Upper lobe of left lung (tissue), 6 donors: ENCODE data around the gene GULP1. TPM values are rescaled to one million over a fixed set of nuclear protein-coding genes. Genes with fewer than 3 reads are reported as not detected.

ENCODE experiments used
- ATAC-seq, 2 donors: fragments of 200-7000 bp; cut with Tn5 transposase; one replicate each; pipeline ENCODE4 v1.9.1; 2022; ENCODE audit warnings: mild to moderate bottlenecking in 2 of 2, moderate library complexity in 2 of 2; ENCODE audit not compliant: low FRiP score in 2 of 2
- DNase-seq, 2 donors: peaks; one replicate each; pipeline ENCODE4 v3.0.0-alpha.2; 2019 to 2020
- H3K27ac ChIP-seq, 4 donors: fragments of 200-600 bp; sonication (generic); one replicate each; pipeline ENCODE4 v1.5.1; 2016 to 2019
- H3K27me3 ChIP-seq, 4 donors: fragments of 200-600 bp; sonication (generic); one replicate each; pipeline ENCODE4 v1.5.1; 2017 to 2019
- H3K36me3 ChIP-seq, 4 donors: fragments of 200-600 bp; sonication (generic); one replicate each; pipeline ENCODE4 v1.5.1; 2016 to 2019
- H3K4me1 ChIP-seq, 4 donors: fragments of 200-600 bp; sonication (generic); one replicate each; pipeline ENCODE4 v1.5.1; 2018 to 2019
- H3K4me3 ChIP-seq, 4 donors: fragments of 200-600 bp; sonication (generic); one replicate each; pipeline ENCODE4 v1.5.1; 2017 to 2019; ENCODE audit warnings: mild to moderate bottlenecking in 2 of 4, moderate library complexity in 1 of 4
- H3K9me3 ChIP-seq, 4 donors: fragments of 200-600 bp; sonication (generic); one replicate each; pipeline ENCODE4 v1.5.1; 2018 to 2019
- CTCF ChIP-seq, 6 experiments: fragments of 450-650 bp in 4 of 6; fragments of 200-600 bp in 2 of 6; sonication (generic) in 2 of 6; IDR thresholded peaks; one replicate each; pipeline ENCODE4 v1.5.1; 2016 to 2019; ENCODE audit warnings: antibody characterized with exemption in 6 of 6
- EP300 ChIP-seq, 4 donors: sonication (generic); formaldehyde crosslinking; IDR thresholded peaks; one replicate each; pipeline ENCODE4 v1.5.1; 2017; ENCODE audit warnings: antibody characterized with exemption in 4 of 4, control low read depth in 2 of 4
- POLR2A ChIP-seq, 4 donors: fragments of 450-650 bp; IDR thresholded peaks; one replicate each; pipeline ENCODE4 v1.5.1; 2016 to 2017; ENCODE audit warnings: antibody characterized with exemption in 4 of 4, mild to moderate bottlenecking in 2 of 4
- POLR2AphosphoS5 ChIP-seq, 2 donors: sonication (generic); formaldehyde crosslinking; IDR thresholded peaks; one replicate each; pipeline ENCODE4 v1.5.1; 2017; ENCODE audit warnings: antibody characterized with exemption in 2 of 2
- WGBS, 2 donors: methylation state at CpG; one replicate each; pipeline ENCODE4 v1.1.5; 2017 to 2018; 5-methylcytosine and 5-hydroxymethylcytosine counted together
- total RNA-seq, 6 donors: library from RNA; depleted of rRNA in 4 of 6; stranded (reverse); fragments of >200 nt in 4 of 6; gene quantifications; one replicate each; pipeline versions ENCODE4 v1.1.0 to v1.2.1, GENCODE V29; 2016 to 2021
- donor health status: DM: no; HTN: no; CAD: no; lungs with moderate emphysema.
- donor health status: DM: no; HTN: yes; CAD: no; lungs with severe emphysema.

The GULP1 gene
- total RNA-seq, 6 donors from 2014 or later, result 12.5 to 71.2 (median 32.7) TPM

DNA sequence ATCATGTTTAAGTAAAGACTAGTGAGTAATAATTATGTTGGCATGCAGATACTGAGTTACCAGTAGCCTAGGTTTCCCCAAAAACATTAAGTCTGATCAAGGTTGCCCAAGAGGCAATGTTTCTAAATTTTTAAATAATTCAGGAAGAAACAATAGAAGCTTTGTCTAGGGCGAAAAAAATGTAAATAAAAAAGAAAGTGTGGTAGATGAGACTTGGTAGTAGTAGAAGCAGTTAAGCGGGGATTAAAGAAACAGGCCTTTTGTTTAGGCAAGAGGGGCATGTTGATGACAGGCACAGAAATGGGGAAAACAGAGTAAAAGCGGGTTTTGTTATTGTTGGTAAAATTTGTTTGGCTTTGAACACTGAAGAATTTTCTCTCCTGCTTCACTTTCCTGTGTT is 97.2 kb downstream of the GULP1 start:
- Histone ChIP-seq H3K9me3 (peaks cover 0 to 7% (median 6%) of the 10 kb centered on the region in 4 donors), H3K4me3 (no peak overlapping the region), H3K27ac (no peak overlapping the region), H3K27me3 (no peaks in the 10 kb centered on the region), H3K36me3 (no peaks in the 10 kb centered on the region), H3K4me1 (no peaks in the 10 kb centered on the region)
- TF ChIP-seq EP300 (IDR thresholded peaks at IDR 0.05) (no peak), POLR2AphosphoS5 (IDR thresholded peaks at IDR 0.05) (no peak), CTCF (IDR thresholded peaks at IDR 0.05) (no peak), POLR2A (IDR thresholded peaks at IDR 0.05) (no peak)
- 80 to 83% methylated on average over 3 of the region's 3 CpGs for WGBS, 2 donors
- no peak for ATAC-seq
- no peak for DNase-seq

GRCh38 chr2:188391354-188391753 is 99.7 kb downstream of the GULP1 start:
- TF ChIP-seq POLR2A (IDR thresholded peaks at IDR 0.05) (no peak), POLR2AphosphoS5 (IDR thresholded peaks at IDR 0.05) (no peak), CTCF (IDR thresholded peaks at IDR 0.05) (no peak), EP300 (IDR thresholded peaks at IDR 0.05) (no peak)
- Histone ChIP-seq H3K9me3 (peaks cover 0 to 7% (median 0%) of the 10 kb centered on the region in 4 donors), H3K4me1 (no peaks in the 10 kb centered on the region), H3K4me3 (no peak overlapping the region), H3K27ac (no peak overlapping the region), H3K36me3 (no peaks in the 10 kb centered on the region), H3K27me3 (no peaks in the 10 kb centered on the region)
- ATAC-seq (no peak), DNase-seq (no peak)

DNA sequence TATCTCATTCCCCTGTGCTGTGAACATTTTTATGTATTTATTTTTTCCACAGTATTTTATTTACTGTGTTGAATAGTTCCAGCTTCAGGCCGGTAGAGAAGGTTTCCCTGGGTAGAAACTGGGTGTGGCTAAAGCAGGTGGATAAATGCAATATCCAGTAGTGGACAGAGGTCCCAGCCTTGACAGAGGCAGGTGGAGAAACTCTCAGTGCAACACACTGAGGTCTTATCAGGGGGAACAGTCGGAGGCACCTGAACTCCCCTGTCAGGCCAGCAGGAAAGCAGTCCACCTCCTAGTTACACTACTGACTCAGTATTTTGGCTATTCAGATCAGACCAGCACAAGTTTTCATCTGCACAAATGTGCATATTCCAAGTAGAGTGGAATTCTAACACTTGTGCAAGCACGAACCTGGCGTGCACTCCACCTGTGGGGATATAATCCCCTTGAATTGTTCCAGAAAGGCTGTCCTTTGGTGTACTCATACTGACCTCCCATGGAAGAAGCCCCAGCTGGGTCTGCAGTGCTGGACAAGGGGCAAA is 103.3 kb downstream of the GULP1 start:
- ATAC-seq (no peak), DNase-seq (no peak)
- TF ChIP-seq POLR2A (IDR thresholded peaks at IDR 0.05), result no peak
- TF ChIP-seq CTCF (IDR thresholded peaks at IDR 0.05), result no peak
- no peak for TF ChIP-seq POLR2AphosphoS5 (IDR thresholded peaks at IDR 0.05)
- TF ChIP-seq EP300 (IDR thresholded peaks at IDR 0.05), result no peak
- Histone ChIP-seq H3K27ac (no peak overlapping the region), H3K36me3 (no peaks in the 10 kb centered on the region), H3K27me3 (no peaks in the 10 kb centered on the region), H3K9me3 (peaks cover 0 to 7% (median 0%) of the 10 kb centered on the region in 4 donors), H3K4me1 (no peaks in the 10 kb centered on the region), H3K4me3 (no peak overlapping the region)
- WGBS, 2 donors, result 82 to 84% methylated on average over 4 of the region's 4 CpGs

DNA sequence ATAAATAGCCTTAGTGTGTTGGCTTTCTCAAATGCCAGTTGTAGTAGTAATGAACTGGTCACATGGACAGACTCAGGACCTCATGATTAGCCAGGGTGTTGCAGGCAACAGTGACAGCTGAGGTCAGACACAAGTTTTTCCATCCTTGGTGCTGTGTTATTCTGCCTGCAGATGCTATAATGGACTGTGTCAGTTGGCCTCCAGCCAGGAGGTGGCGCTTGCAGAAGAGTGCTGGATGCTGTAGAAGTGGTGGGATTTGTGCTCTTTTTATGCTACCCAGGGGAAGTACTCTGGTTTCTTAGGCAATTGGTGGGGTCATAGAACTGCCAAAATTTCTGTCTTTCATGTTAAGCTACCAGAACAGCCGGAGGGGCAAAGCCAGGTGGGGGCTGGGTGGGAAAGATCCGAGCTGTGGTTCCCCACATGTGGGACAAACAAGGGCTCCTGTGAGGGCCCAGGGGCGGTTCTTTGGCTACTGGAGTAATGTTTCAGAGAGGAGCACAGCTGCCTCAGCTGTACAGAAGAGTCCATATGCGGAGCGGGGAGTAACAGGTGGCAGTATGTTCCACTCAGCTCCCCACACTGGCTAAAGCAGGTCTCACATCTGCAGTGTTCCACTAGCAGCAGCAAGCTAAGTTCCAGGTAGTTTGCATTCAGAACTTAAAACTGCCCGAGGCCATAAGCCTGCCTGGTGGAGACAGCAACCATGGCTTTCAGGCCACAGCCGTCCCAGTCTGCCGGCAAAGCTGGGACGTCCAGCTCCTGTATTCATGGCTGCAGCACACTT is 104.4 kb downstream of the GULP1 start:
- TF ChIP-seq CTCF (IDR thresholded peaks at IDR 0.05) (no peak), POLR2AphosphoS5 (IDR thresholded peaks at IDR 0.05) (no peak), POLR2A (IDR thresholded peaks at IDR 0.05) (no peak), EP300 (IDR thresholded peaks at IDR 0.05) (no peak)
- peaks cover 0 to 3% (median 0%) of the 10 kb centered on the region in 4 donors for H3K9me3 ChIP-seq
- WGBS, 2 donors, result 90 to 96% methylated on average over 4 to 10 of the region's 10 CpGs
- H3K27ac ChIP-seq, result no peak overlapping the region
- DNase-seq, result no peak
- no peaks in the 10 kb centered on the region for H3K4me1 ChIP-seq
- ATAC-seq, result no peak
- no peaks in the 10 kb centered on the region for H3K36me3 ChIP-seq
- H3K4me3 ChIP-seq, result no peak overlapping the region
- H3K27me3 ChIP-seq, result no peaks in the 10 kb centered on the region
